Measurements from ENCODE around the gene GPR137. TPM values are rescaled to one million over a fixed set of nuclear protein-coding genes. Genes with fewer than 3 reads are reported as not detected.
"Not testable (repeated sequence)": the region's sequence is repeated elsewhere in the genome, so short reads cannot be mapped to it uniquely, and the experiment has no call there.

Gene GPR137
- polyA plus RNA-seq, 4 donors, result 16.5 to 27.9 (median 18.9) TPM

- WGBS, 3 donors, result 83 to 86% (median 83%) methylated on average over 23 to 24 of the region's 24 CpGs
- Histone ChIP-seq H3K36me3 (ENCODE audit: control insufficient read depth in 3 of 3, insufficient read depth in 2 of 3, low read depth in 1 of 3, low read length in 3 of 3) (peaks cover 0 to 74% (median 15%) of the 10 kb centered on the region in 3 donors), H3K9me3 (ENCODE audit: control insufficient read depth in 2 of 2, insufficient read depth in 1 of 2, low read depth in 1 of 2, low read length in 1 of 2) (no peaks in the 10 kb centered on the region), H3K4me3 (ENCODE audit: low read depth in 1 of 3, low read length in 3 of 3) (no peak overlapping the region), H3K27me3 (ENCODE audit: control insufficient read depth in 3 of 3, insufficient read depth in 3 of 3, low read length in 3 of 3) (no peaks in the 10 kb centered on the region), H3K27ac (ENCODE audit: low read depth in 1 of 3, low read length in 2 of 3) (peak overlapping the region in 1 of 3 donors; percentile 62), H3K4me1 (ENCODE audit: control insufficient read depth in 3 of 3, insufficient read depth in 2 of 3, low read depth in 1 of 3, low read length in 2 of 3) (peaks cover 2 to 24% (median 3%) of the 10 kb centered on the region in 3 donors)
- no peak for DNase-seq
- no peak for FAIRE-seq
These were observed 29.3 kb downstream of the GPR137 start for GRCh38 chr11:64314805-64315561.

GRCh38 chr11:64315667-64316526 is 30.2 kb downstream of the GPR137 start:
- Histone ChIP-seq H3K36me3 (ENCODE audit: control insufficient read depth in 3 of 3, insufficient read depth in 2 of 3, low read depth in 1 of 3, low read length in 3 of 3) (peaks cover 0 to 75% (median 15%) of the 10 kb centered on the region in 3 donors), H3K27ac (ENCODE audit: low read depth in 1 of 3, low read length in 2 of 3) (peak overlapping the region in 2 of 3 donors; percentile 54 to 96), H3K4me1 (ENCODE audit: control insufficient read depth in 3 of 3, insufficient read depth in 2 of 3, low read depth in 1 of 3, low read length in 2 of 3) (peaks cover 2 to 27% (median 3%) of the 10 kb centered on the region in 3 donors), H3K4me3 (ENCODE audit: low read depth in 1 of 3, low read length in 3 of 3) (peak overlapping the region in 1 of 3 donors; percentile 94)
- peak in 1 of 2 donors; percentile 5 for DNase-seq
- not testable (repeated sequence) for FAIRE-seq; H3K9me3 ChIP-seq (ENCODE audit: control insufficient read depth in 2 of 2, insufficient read depth in 1 of 2, low read depth in 1 of 2, low read length in 1 of 2); H3K27me3 ChIP-seq (ENCODE audit: control insufficient read depth in 3 of 3, insufficient read depth in 3 of 3, low read length in 3 of 3)
- WGBS, 3 donors, result 74 to 77% (median 75%) methylated on average over 21 to 25 of the region's 25 CpGs

- H3K36me3 ChIP-seq (ENCODE audit: control insufficient read depth in 3 of 3, insufficient read depth in 2 of 3, low read depth in 1 of 3, low read length in 3 of 3), result peaks cover 0 to 76% (median 15%) of the 10 kb centered on the region in 3 donors
- peak; percentile 8 to 71 for DNase-seq
- no peak for FAIRE-seq
- no peaks in the 10 kb centered on the region for H3K27me3 ChIP-seq (ENCODE audit: control insufficient read depth in 3 of 3, insufficient read depth in 3 of 3, low read length in 3 of 3)
- peak overlapping the region; percentile 96 to 98 (median 97) for H3K27ac ChIP-seq (ENCODE audit: low read depth in 1 of 3, low read length in 2 of 3)
- H3K9me3 ChIP-seq (ENCODE audit: control insufficient read depth in 2 of 2, insufficient read depth in 1 of 2, low read depth in 1 of 2, low read length in 1 of 2), result no peaks in the 10 kb centered on the region
- H3K4me3 ChIP-seq (ENCODE audit: low read depth in 1 of 3, low read length in 3 of 3), result peak overlapping the region; percentile 51 to 94 (median 87)
- 3 to 5% (median 3%) methylated on average over 32 of the region's 32 CpGs for WGBS, 3 donors
- H3K4me1 ChIP-seq (ENCODE audit: control insufficient read depth in 3 of 3, insufficient read depth in 2 of 3, low read depth in 1 of 3, low read length in 2 of 3), result peaks cover 2 to 35% (median 3%) of the 10 kb centered on the region in 3 donors
These were observed 31.1 kb downstream of the GPR137 start for GRCh38 chr11:64316672-64317324.

- WGBS, 3 donors, result 0% methylated on average over 40 to 43 of the region's 43 CpGs
- Histone ChIP-seq H3K27ac (ENCODE audit: low read depth in 1 of 3, low read length in 2 of 3) (peak within 1 kb of the TSS; percentile 96 to 98 (median 98)), H3K4me3 (ENCODE audit: low read depth in 1 of 3, low read length in 3 of 3) (peak within 1 kb of the TSS; percentile 55 to 94 (median 87)), H3K27me3 (ENCODE audit: control insufficient read depth in 3 of 3, insufficient read depth in 3 of 3, low read length in 3 of 3) (no peaks in the 10 kb centered on the region), H3K9me3 (ENCODE audit: control insufficient read depth in 2 of 2, insufficient read depth in 1 of 2, low read depth in 1 of 2, low read length in 1 of 2) (no peaks in the 10 kb centered on the region), H3K36me3 (ENCODE audit: control insufficient read depth in 3 of 3, insufficient read depth in 2 of 3, low read depth in 1 of 3, low read length in 3 of 3) (peaks cover 0 to 79% (median 15%) of the 10 kb centered on the region in 3 donors), H3K4me1 (ENCODE audit: control insufficient read depth in 3 of 3, insufficient read depth in 2 of 3, low read depth in 1 of 3, low read length in 2 of 3) (peaks cover under 1 to 41% (median 3%) of the 10 kb centered on the region in 3 donors)
- peak; percentile 98 to 99 for DNase-seq
- no peak for FAIRE-seq
These were observed 31.8 kb downstream of the GPR137 start, which contains the start of gene TRMT112 for GRCh38 chr11:64317325-64317960. Gene TRMT112 (minus strand): TSS chr11:64317559. CDS start chr11:64317526, 33 bp downstream.

GRCh38 chr11:64317961-64318765 is 32.5 kb downstream of the GPR137 start, which contains the start of gene PRDX5:
Gene PRDX5 (plus strand): TSS chr11:64318121. CDS start chr11:64318216, 95 bp downstream.
- DNase-seq (peak; percentile 98), FAIRE-seq (no peak)
- peaks cover 0 to 49% (median 3%) of the 10 kb centered on the region in 3 donors for H3K4me1 ChIP-seq (ENCODE audit: control insufficient read depth in 3 of 3, insufficient read depth in 2 of 3, low read depth in 1 of 3, low read length in 2 of 3)
- no peaks in the 10 kb centered on the region for H3K9me3 ChIP-seq (ENCODE audit: control insufficient read depth in 2 of 2, insufficient read depth in 1 of 2, low read depth in 1 of 2, low read length in 1 of 2)
- H3K4me3 ChIP-seq (ENCODE audit: low read depth in 1 of 3, low read length in 3 of 3), result peak within 1 kb of the TSS; percentile 55 to 94 (median 87)
- 0 to 1% (median 1%) methylated on average over 59 to 61 of the region's 61 CpGs for WGBS, 3 donors
- H3K36me3 ChIP-seq (ENCODE audit: control insufficient read depth in 3 of 3, insufficient read depth in 2 of 3, low read depth in 1 of 3, low read length in 3 of 3), result peaks cover 0 to 79% (median 13%) of the 10 kb centered on the region in 3 donors
- peak within 1 kb of the TSS; percentile 96 to 98 (median 98) for H3K27ac ChIP-seq (ENCODE audit: low read depth in 1 of 3, low read length in 2 of 3)
- H3K27me3 ChIP-seq (ENCODE audit: control insufficient read depth in 3 of 3, insufficient read depth in 3 of 3, low read length in 3 of 3), result no peaks in the 10 kb centered on the region

- Histone ChIP-seq H3K4me1 (ENCODE audit: control insufficient read depth in 3 of 3, insufficient read depth in 2 of 3, low read depth in 1 of 3, low read length in 2 of 3) (peaks cover 0 to 49% (median 3%) of the 10 kb centered on the region in 3 donors), H3K27me3 (ENCODE audit: control insufficient read depth in 3 of 3, insufficient read depth in 3 of 3, low read length in 3 of 3) (no peaks in the 10 kb centered on the region), H3K36me3 (ENCODE audit: control insufficient read depth in 3 of 3, insufficient read depth in 2 of 3, low read depth in 1 of 3, low read length in 3 of 3) (peaks cover 0 to 74% (median 8%) of the 10 kb centered on the region in 3 donors), H3K9me3 (ENCODE audit: control insufficient read depth in 2 of 2, insufficient read depth in 1 of 2, low read depth in 1 of 2, low read length in 1 of 2) (no peaks in the 10 kb centered on the region), H3K4me3 (ENCODE audit: low read depth in 1 of 3, low read length in 3 of 3) (peak overlapping the region; percentile 55 to 94 (median 87)), H3K27ac (ENCODE audit: low read depth in 1 of 3, low read length in 2 of 3) (peak overlapping the region; percentile 96 to 98 (median 98))
- DNase-seq (peak; percentile 53 to 57), FAIRE-seq (no peak)
- WGBS, 3 donors, result 8 to 20% (median 18%) methylated on average over 19 of the region's 19 CpGs
These were observed 33.4 kb downstream of the GPR137 start for GRCh38 chr11:64318766-64319761.

Data from small intestine (tissue), 7 donors.